Hepatocyte (in vitro differentiated cells): ENCODE measurements around the gene TMEM74B. TPM values are rescaled to one million over a fixed set of nuclear protein-coding genes. Genes with fewer than 3 reads are reported as not detected.

Experiments
- DNase-seq: peaks from one replicate; pipeline ENCODE4 v3.0.0-alpha.2; 2016; ENCODE audit warnings: low spot score
- H2AFZ ChIP-seq: fragments of 200-600 bp; sonication (generic); 2 replicates; pipeline ENCODE4 v1.6.0; 2016; ENCODE audit warnings: antibody characterized with exemption, mild to moderate bottlenecking
- H3K27ac ChIP-seq: fragments of 200-600 bp; sonication (generic); 2 replicates; pipeline ENCODE4 v1.5.1; 2016; ENCODE audit warnings: mild to moderate bottlenecking
- H3K27me3 ChIP-seq: fragments of 200-600 bp; sonication (generic); 2 replicates; pipeline ENCODE4 v1.6.1; 2016
- H3K36me3 ChIP-seq: fragments of 200-600 bp; sonication (generic); replicated peaks from 2 replicates; pipeline ENCODE4 v1.5.1; 2016; ENCODE audit warnings: low read depth; ENCODE audit not compliant: insufficient read depth
- H3K4me1 ChIP-seq: fragments of 200-600 bp; sonication (generic); 2 replicates; pipeline ENCODE4 v1.5.1; 2016; ENCODE audit warnings: mild to moderate bottlenecking, moderate library complexity; ENCODE audit not compliant: insufficient read depth
- H3K4me2 ChIP-seq: fragments of 200-600 bp; sonication (generic); 2 replicates; pipeline ENCODE4 v1.6.0; 2016
- H3K4me3 ChIP-seq: fragments of 200-600 bp; sonication (generic); 2 replicates; pipeline ENCODE4 v1.5.1; 2016; ENCODE audit warnings: mild to moderate bottlenecking
- H3K79me2 ChIP-seq: fragments of 200-600 bp; sonication (generic); 2 replicates; pipeline ENCODE4 v1.6.0; 2017; ENCODE audit warnings: mild to moderate bottlenecking
- H3K9me2 ChIP-seq: fragments of 200-600 bp; sonication (generic); replicated peaks from 2 replicates; pipeline ENCODE4 v1.6.0; 2017; ENCODE audit warnings: mild to moderate bottlenecking; ENCODE audit not compliant: insufficient read depth
- H3K9me3 ChIP-seq: fragments of 200-600 bp; sonication (generic); 2 replicates; pipeline ENCODE4 v1.5.1; 2016; ENCODE audit warnings: low read depth, mild to moderate bottlenecking
- H4K20me1 ChIP-seq: fragments of 200-600 bp; sonication (generic); 2 replicates; pipeline ENCODE4 v1.6.0; 2016; ENCODE audit warnings: mild to moderate bottlenecking; ENCODE audit not compliant: insufficient read depth, poor library complexity, severe bottlenecking
- EZH2 ChIP-seq: fragments of 200-600 bp; sonication (generic); IDR thresholded peaks from 2 replicates; pipeline ENCODE4 v1.6.1; 2016; ENCODE audit warnings: antibody characterized with exemption, mild to moderate bottlenecking, borderline replicate concordance
- EZH2phosphoT487 ChIP-seq: fragments of 200-600 bp; sonication (generic); IDR thresholded peaks from one replicate; pipeline ENCODE4 v1.6.1; 2018; ENCODE audit warnings: antibody characterized with exemption, mild to moderate bottlenecking, low read depth, moderate library complexity; ENCODE audit not compliant: unreplicated experiment, severe bottlenecking
- WGBS: methylation state at CpG from one replicate; pipeline ENCODE4 v1.1.6; 2016; ENCODE audit warnings: low lambda C conversion rate; ENCODE audit errors: missing lambda C conversion rate; 5-methylcytosine and 5-hydroxymethylcytosine counted together
- polyA plus RNA-seq: library from polyadenylated mRNA; unstranded; fragments of >200 nt; fragmentation: Nextera tagmentation; extraction: Ambion mirVana; gene quantifications from 2 replicates; pipeline ENCODE4 v1.2.1, GENCODE V29; 2016
- total RNA-seq: library from RNA; depleted of rRNA; stranded (reverse); fragments of >200 nt; gene quantifications from 2 replicates; pipeline ENCODE4 v1.2.3, GENCODE V29; 2014
- TF ChIP-seq, protein P1 (sequence below): fragments of 200-600 bp; sonication (generic); IDR thresholded peaks from 2 replicates; pipeline ENCODE4 v1.5.1; 2016; ENCODE audit warnings: antibody characterized with exemption, mild to moderate bottlenecking; ENCODE audit not compliant: poor library complexity

TMEM74B gene
- total and polyA plus RNA-seq, 2 experiments from 2014 or later, result 5.2 to 5.5 TPM

DNA sequence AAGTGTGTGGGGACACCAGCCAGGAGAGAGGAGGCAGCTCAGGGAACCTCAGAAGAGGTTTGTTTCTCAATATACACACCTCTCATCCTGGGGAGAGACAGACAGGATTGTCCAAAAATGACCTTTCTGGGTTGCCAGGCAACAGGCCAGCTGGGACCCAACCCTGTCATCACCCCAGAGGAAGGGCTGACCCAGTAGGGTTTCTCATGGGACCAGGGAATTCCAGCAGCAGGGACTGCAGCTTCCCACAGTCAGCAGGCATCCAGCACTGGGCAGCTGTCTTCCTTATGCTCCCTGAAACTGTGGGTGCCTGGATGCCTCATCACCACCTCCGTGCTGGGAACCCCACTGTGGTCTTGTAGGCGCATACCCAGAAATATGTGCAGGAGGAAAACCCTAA lies 19.8 kb upstream of the TMEM74B start:
- H3K9me3 ChIP-seq, result no peaks in the 10 kb centered on the region

DNA sequence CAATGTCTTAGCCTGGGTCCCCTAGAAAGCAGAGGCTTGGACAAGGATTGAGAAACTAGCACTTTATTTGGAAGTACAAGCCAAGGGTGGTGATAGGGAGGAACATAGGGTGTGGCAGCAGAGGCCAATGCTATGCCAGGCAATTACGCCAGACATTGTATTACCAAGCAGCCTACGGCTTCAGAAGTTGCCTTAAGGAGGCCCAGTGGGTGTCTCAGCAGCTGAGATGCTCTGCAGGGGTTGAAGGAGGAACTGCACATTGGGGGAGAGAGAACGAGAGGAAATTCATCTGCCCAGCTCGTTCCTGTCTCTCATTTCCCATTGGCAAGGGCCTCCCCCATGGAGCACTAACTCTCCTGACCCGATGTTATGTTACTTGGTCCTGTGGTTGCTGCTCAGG lies 19.3 kb upstream of the TMEM74B start:
- Histone ChIP-seq H4K20me1 (no peaks in the 10 kb centered on the region), H3K27ac (no peak overlapping the region), H3K36me3 (no peaks in the 10 kb centered on the region), H3K27me3 (no peaks in the 10 kb centered on the region), H2AFZ (no peak overlapping the region), H3K9me2 (no peaks in the 10 kb centered on the region), H3K4me3 (no peak overlapping the region), H3K4me2 (no peak overlapping the region), H3K79me2 (no peaks in the 10 kb centered on the region), H3K9me3 (no peaks in the 10 kb centered on the region), H3K4me1 (no peaks in the 10 kb centered on the region)
- DNase-seq, result no peak
- TF ChIP-seq, protein P1, sequence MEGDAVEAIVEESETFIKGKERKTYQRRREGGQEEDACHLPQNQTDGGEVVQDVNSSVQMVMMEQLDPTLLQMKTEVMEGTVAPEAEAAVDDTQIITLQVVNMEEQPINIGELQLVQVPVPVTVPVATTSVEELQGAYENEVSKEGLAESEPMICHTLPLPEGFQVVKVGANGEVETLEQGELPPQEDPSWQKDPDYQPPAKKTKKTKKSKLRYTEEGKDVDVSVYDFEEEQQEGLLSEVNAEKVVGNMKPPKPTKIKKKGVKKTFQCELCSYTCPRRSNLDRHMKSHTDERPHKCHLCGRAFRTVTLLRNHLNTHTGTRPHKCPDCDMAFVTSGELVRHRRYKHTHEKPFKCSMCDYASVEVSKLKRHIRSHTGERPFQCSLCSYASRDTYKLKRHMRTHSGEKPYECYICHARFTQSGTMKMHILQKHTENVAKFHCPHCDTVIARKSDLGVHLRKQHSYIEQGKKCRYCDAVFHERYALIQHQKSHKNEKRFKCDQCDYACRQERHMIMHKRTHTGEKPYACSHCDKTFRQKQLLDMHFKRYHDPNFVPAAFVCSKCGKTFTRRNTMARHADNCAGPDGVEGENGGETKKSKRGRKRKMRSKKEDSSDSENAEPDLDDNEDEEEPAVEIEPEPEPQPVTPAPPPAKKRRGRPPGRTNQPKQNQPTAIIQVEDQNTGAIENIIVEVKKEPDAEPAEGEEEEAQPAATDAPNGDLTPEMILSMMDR, result no peak
- TF ChIP-seq EZH2phosphoT487, result no peak
- no peak for TF ChIP-seq EZH2
- WGBS, result 87% methylated on average over 5 of the region's 5 CpGs

More for the DNA sequence above, 19.8 kb upstream of the TMEM74B start:
- Histone ChIP-seq H4K20me1 (no peaks in the 10 kb centered on the region), H3K79me2 (no peaks in the 10 kb centered on the region), H3K4me1 (no peaks in the 10 kb centered on the region), H3K4me3 (no peak overlapping the region), H3K27me3 (no peaks in the 10 kb centered on the region), H3K9me2 (no peaks in the 10 kb centered on the region), H3K4me2 (no peak overlapping the region), H3K27ac (no peak overlapping the region), H2AFZ (no peak overlapping the region), H3K36me3 (no peaks in the 10 kb centered on the region)
- WGBS, result 96% methylated on average over 2 of the region's 2 CpGs
- no peak for DNase-seq
- TF ChIP-seq EZH2, result no peak
- no peak for TF ChIP-seq EZH2phosphoT487
- TF ChIP-seq, protein P1, result no peak

DNA sequence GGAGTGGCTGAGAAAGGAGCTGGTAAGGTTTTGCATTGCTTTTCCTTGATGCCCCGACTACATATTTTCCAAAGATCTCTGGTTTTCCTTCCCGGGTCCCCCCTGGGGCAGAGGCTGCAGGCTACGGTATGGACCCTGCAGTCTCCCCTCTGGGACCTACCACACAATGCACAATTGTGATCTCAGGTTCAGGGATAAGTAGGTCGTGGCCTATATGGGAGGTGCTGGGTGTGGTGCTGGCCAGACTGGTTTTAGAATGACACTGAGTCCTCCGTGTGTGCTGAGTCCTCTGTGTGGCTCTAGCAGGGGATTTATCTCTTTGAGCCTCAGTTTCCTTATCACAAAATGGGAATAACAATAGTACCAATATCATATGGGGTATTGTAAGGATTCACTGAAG lies 18.8 kb upstream of the TMEM74B start:
- Histone ChIP-seq H3K36me3 (no peaks in the 10 kb centered on the region), H3K9me2 (no peaks in the 10 kb centered on the region), H3K9me3 (no peaks in the 10 kb centered on the region), H3K27me3 (no peaks in the 10 kb centered on the region), H2AFZ (no peak overlapping the region), H3K4me1 (no peaks in the 10 kb centered on the region), H3K27ac (no peak overlapping the region), H3K79me2 (no peaks in the 10 kb centered on the region), H4K20me1 (no peaks in the 10 kb centered on the region), H3K4me3 (no peak overlapping the region), H3K4me2 (no peak overlapping the region)
- TF ChIP-seq EZH2phosphoT487 (no peak), EZH2 (no peak)
- TF ChIP-seq, protein P1, result no peak
- WGBS, result 59% methylated on average over 5 of the region's 5 CpGs
- no peak for DNase-seq
